ENCODE data around the gene CPLANE1. TPM values are rescaled to one million over a fixed set of nuclear protein-coding genes. Genes with fewer than 3 reads are reported as not detected.
"Not testable (repeated sequence)": the region's sequence is repeated elsewhere in the genome, so short reads cannot be mapped to it uniquely, and the experiment has no call there.

CPLANE1 gene
- total RNA-seq = 17.7 and 20.0 TPM in 2 replicates
- 10.0 and 15.3 TPM in 2 replicates for polyA plus RNA-seq
- polyA plus RNA-seq (2012) = 4.7 and 7.8 TPM in 2 replicates
- polyA minus RNA-seq (ENCODE audit: low replicate concordance) = 1.0 and 14.9 TPM in 2 replicates

DNA sequence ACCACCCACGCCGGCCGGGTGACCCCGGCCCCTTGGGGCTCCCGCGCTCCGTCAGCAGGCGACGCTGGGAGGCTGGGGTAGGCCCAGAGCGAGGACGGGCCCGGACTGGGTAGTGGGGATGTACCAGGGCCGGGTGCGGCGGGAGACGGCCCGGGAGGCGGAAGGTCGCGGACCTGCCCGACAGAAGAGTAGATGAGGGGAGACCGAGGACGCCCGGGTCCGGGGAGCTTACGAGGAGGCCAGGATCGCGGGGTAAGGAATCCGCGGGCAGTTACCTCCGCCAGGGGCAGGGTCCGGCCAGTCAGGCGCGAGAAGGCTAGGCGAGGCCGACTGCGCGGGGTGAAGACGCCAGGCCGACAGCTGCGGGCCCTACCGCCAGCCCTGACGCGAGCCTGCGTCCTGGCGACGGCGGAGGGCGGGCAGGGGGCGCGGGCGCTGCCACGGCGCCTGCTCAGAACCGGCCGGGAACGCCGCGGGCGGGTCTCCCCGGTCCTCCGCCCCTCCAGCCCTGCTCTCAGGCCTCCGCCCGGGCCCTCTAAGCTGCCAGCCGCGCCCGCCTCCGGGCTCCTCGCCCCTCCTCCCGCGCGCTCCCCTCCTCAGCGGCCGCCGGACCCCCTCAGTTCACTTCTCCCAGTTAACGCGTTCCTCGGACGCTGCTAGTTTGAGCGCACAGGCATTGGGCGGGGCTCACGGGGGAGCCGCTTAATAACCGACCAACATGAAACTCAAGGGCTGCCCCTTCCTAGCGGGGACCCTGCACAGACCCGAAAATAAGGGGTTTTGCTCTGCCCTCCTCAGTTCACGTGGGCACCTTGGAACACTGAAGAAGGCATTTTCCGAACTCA, at the start of gene CPLANE1:
Gene CPLANE1 (minus strand): TSS at position 407 of the 845 bp plus-strand sequence. CDS start 1,678 bp downstream, outside the sequence.
- TF ChIP-seq, protein P1, sequence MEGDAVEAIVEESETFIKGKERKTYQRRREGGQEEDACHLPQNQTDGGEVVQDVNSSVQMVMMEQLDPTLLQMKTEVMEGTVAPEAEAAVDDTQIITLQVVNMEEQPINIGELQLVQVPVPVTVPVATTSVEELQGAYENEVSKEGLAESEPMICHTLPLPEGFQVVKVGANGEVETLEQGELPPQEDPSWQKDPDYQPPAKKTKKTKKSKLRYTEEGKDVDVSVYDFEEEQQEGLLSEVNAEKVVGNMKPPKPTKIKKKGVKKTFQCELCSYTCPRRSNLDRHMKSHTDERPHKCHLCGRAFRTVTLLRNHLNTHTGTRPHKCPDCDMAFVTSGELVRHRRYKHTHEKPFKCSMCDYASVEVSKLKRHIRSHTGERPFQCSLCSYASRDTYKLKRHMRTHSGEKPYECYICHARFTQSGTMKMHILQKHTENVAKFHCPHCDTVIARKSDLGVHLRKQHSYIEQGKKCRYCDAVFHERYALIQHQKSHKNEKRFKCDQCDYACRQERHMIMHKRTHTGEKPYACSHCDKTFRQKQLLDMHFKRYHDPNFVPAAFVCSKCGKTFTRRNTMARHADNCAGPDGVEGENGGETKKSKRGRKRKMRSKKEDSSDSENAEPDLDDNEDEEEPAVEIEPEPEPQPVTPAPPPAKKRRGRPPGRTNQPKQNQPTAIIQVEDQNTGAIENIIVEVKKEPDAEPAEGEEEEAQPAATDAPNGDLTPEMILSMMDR (conservative IDR thresholded peaks at IDR 0.05 in 1 of 2, IDR thresholded peaks at IDR 0.05 in 1 of 2; ENCODE audit: low read depth in 1 of 2, low read length in 2 of 2) = no peak
- TF ChIP-seq EZH2 (IDR thresholded peaks at IDR 0.05; ENCODE audit: low read length, missing control alignments) = no peak
- H3K36me3 ChIP-seq (ENCODE audit: control insufficient read depth, insufficient read depth, low read length) = no peaks in the 10 kb centered on the region
- H3K27ac ChIP-seq (ENCODE audit: insufficient read depth, low read length) = peak within 1 kb of the TSS; percentile 90
- H3K9ac ChIP-seq (ENCODE audit: insufficient read depth, low read length) = peak within 1 kb of the TSS; percentile 98
- no peaks in the 10 kb centered on the region for H3K9me3 ChIP-seq (ENCODE audit: control insufficient read depth, insufficient read depth, low read depth, low read length)
- H3K4me2 ChIP-seq (ENCODE audit: extremely low read depth, insufficient read depth, low read length) = peak within 1 kb of the TSS; percentile 88
- no peaks in the 10 kb centered on the region for H4K20me1 ChIP-seq (ENCODE audit: control insufficient read depth, extremely low read depth, insufficient read depth, low read length)
- H3K27me3 ChIP-seq (ENCODE audit: control insufficient read depth, insufficient read depth, low read length) = no peaks in the 10 kb centered on the region
- H2AFZ ChIP-seq (ENCODE audit: low read length) = peak within 1 kb of the TSS; percentile 94
- H3K4me3 ChIP-seq (replicated peaks in 1 of 4; ENCODE audit: control extremely low read depth in 1 of 4, insufficient read depth in 1 of 4, low read depth in 3 of 4, low read length in 4 of 4) = peak within 1 kb of the TSS; percentile 86 to 96 (median 90)
- DNase-seq (ENCODE audit: low read depth in 2 of 2) = peak; percentile 79 to 83
- peaks cover 5% of the 10 kb centered on the region for H3K4me1 ChIP-seq (ENCODE audit: control insufficient read depth, extremely low read depth, insufficient read depth, low read length)
- H3K79me2 ChIP-seq (ENCODE audit: control insufficient read depth, insufficient read depth, low read length) = peaks cover 5% of the 10 kb centered on the region

DNA sequence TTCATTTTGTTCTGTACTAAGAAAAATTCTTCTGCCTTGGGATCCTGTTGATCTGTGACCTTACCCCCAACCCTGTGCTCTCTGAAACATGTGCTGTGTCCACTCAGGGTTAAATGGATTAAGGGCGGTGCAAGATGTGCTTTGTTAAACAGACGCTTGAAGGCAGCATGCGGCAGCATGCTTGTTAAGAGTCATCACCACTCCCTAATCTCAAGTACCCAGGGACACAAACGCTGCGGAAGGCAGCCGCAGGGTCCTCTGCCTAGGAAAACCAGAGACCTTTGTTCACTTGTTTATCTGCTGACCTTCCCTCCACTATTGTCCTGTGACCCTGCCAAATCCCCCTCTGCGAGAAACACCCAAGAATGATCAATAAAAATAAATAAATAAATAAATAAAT, 47.1 kb upstream of the CPLANE1 start:
- H2AFZ ChIP-seq (ENCODE audit: low read length); H3K27me3 ChIP-seq (ENCODE audit: control insufficient read depth, insufficient read depth, low read length); H3K4me2 ChIP-seq (ENCODE audit: extremely low read depth, insufficient read depth, low read length); DNase-seq (ENCODE audit: low read depth in 2 of 2); H3K36me3 ChIP-seq (ENCODE audit: control insufficient read depth, insufficient read depth, low read length); H3K9me3 ChIP-seq (ENCODE audit: control insufficient read depth, insufficient read depth, low read depth, low read length); H4K20me1 ChIP-seq (ENCODE audit: control insufficient read depth, extremely low read depth, insufficient read depth, low read length); H3K27ac ChIP-seq (ENCODE audit: insufficient read depth, low read length); H3K9ac ChIP-seq (ENCODE audit: insufficient read depth, low read length); H3K79me2 ChIP-seq (ENCODE audit: control insufficient read depth, insufficient read depth, low read length); H3K4me3 ChIP-seq (replicated peaks in 1 of 4; ENCODE audit: control extremely low read depth in 1 of 4, insufficient read depth in 1 of 4, low read depth in 3 of 4, low read length in 4 of 4); H3K4me1 ChIP-seq (ENCODE audit: control insufficient read depth, extremely low read depth, insufficient read depth, low read length): not testable (repeated sequence)

DNA sequence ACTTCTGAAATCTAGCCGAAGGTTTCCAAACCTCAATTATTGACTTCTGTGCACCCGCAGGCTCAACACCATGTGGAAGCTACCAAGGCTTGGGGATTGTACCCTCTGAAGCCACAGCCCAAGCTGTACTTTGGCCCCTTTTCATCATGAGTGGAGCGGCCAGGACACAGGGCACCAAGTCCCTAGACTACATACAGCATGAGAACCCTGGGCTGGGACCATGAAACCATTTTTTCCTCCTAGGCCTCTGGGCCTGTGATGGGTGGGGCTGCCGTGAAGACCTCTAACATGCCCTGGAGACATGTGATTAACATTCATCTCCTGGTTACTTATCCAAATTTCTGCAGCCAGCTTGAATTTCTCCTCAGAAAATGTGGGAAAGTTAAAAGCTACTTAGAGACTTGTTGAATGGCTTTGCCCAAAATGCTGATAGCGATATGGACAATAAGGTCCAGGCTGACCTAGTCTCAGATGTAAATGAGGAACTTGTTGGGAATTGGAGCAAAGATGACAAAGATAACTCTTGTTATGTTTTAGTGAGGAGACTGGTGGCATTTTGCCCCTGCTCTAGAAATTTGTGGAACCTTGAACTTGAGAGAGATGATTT, 34.1 kb upstream of the CPLANE1 start:
- DNase-seq (ENCODE audit: low read depth in 2 of 2) = no peak
- no peak for TF ChIP-seq EZH2 (IDR thresholded peaks at IDR 0.05; ENCODE audit: low read length, missing control alignments)
- TF ChIP-seq, protein P1 (conservative IDR thresholded peaks at IDR 0.05 in 1 of 2, IDR thresholded peaks at IDR 0.05 in 1 of 2; ENCODE audit: low read depth in 1 of 2, low read length in 2 of 2) = no peak
- Histone ChIP-seq H3K79me2 (ENCODE audit: control insufficient read depth, insufficient read depth, low read length) (no peaks in the 10 kb centered on the region), H3K27ac (ENCODE audit: insufficient read depth, low read length) (no peak overlapping the region), H4K20me1 (ENCODE audit: control insufficient read depth, extremely low read depth, insufficient read depth, low read length) (no peaks in the 10 kb centered on the region), H3K4me2 (ENCODE audit: extremely low read depth, insufficient read depth, low read length) (no peak overlapping the region), H3K9ac (ENCODE audit: insufficient read depth, low read length) (no peak overlapping the region), H3K4me3 (replicated peaks in 1 of 4; ENCODE audit: control extremely low read depth in 1 of 4, insufficient read depth in 1 of 4, low read depth in 3 of 4, low read length in 4 of 4) (no peak overlapping the region), H3K4me1 (ENCODE audit: control insufficient read depth, extremely low read depth, insufficient read depth, low read length) (no peaks in the 10 kb centered on the region), H3K9me3 (ENCODE audit: control insufficient read depth, insufficient read depth, low read depth, low read length) (no peaks in the 10 kb centered on the region), H2AFZ (ENCODE audit: low read length) (no peak overlapping the region), H3K36me3 (ENCODE audit: control insufficient read depth, insufficient read depth, low read length) (no peaks in the 10 kb centered on the region), H3K27me3 (ENCODE audit: control insufficient read depth, insufficient read depth, low read length) (no peaks in the 10 kb centered on the region)

All from fibroblast of lung (primary cell).